SU-DHL-6 (cell line): ENCODE measurements around the gene HOXC13.

Experiments used
- H2AFZ ChIP-seq: fragments of 200-600 bp; sonication (generic); 2 replicates; pipeline ENCODE4 v1.6.1; 2014; ENCODE audit warnings: low read depth, mild to moderate bottlenecking, moderate library complexity, mixed read lengths, antibody characterized with exemption, low read length; ENCODE audit not compliant: severe bottlenecking
- H3F3A ChIP-seq: fragments of 200-600 bp; shearing (Covaris generic); 2 replicates; pipeline ENCODE4 v1.6.0; 2016; ENCODE audit warnings: antibody characterized with exemption, mild to moderate bottlenecking; ENCODE audit not compliant: insufficient read depth
- H3K27ac ChIP-seq: fragments of 200-600 bp; sonication (generic); 2 replicates; pipeline ENCODE4 v1.5.1; 2016; ENCODE audit warnings: low read depth, mild to moderate bottlenecking, low read length, moderate library complexity, mixed read lengths
- H3K27me3 ChIP-seq: fragments of 200-600 bp; sonication (generic), shearing (Covaris generic); 2 replicates; pipeline ENCODE4 v1.6.0; 2014; ENCODE audit warnings: mild to moderate bottlenecking, low read length
- H3K36me3 ChIP-seq: fragments of 200-600 bp; sonication (generic); 2 replicates; pipeline ENCODE4 v1.6.1; 2014; ENCODE audit warnings: mild to moderate bottlenecking, low read length, mixed read lengths
- H3K4me2 ChIP-seq: fragments of 300-600, 200-600 bp; shearing (Covaris generic), sonication (generic); 2 replicates; pipeline ENCODE4 v1.6.0; 2014; ENCODE audit warnings: low read length, low read depth, mild to moderate bottlenecking; ENCODE audit not compliant: poor library complexity, severe bottlenecking
- H3K4me3 ChIP-seq: fragments of 200-600 bp; sonication (generic); 2 replicates; pipeline ENCODE4 v1.5.1; 2014; ENCODE audit warnings: antibody characterized with exemption, low read length, mild to moderate bottlenecking, mixed read lengths; ENCODE audit not compliant: insufficient read depth, poor library complexity, severe bottlenecking
- H3K79me2 ChIP-seq: fragments of 200-600 bp; sonication (generic); 2 replicates; pipeline ENCODE4 v1.6.1; 2014; ENCODE audit warnings: mild to moderate bottlenecking, low read length, moderate library complexity; ENCODE audit not compliant: insufficient read depth
- H3K9ac ChIP-seq: fragments of 200-600 bp; sonication (generic); 2 replicates; pipeline ENCODE4 v1.7.0; 2014; ENCODE audit warnings: mild to moderate bottlenecking, low read length
- H3K9me2 ChIP-seq: fragments of 200-600 bp; sonication (generic); replicated peaks from 2 replicates; pipeline ENCODE4 v1.6.1; 2014; ENCODE audit warnings: low read length; ENCODE audit not compliant: insufficient read depth
- H3K9me3 ChIP-seq: fragments of 200-600 bp; sonication (generic); 2 replicates; pipeline ENCODE4 v1.6.1; 2014; ENCODE audit warnings: low read length, mixed read lengths; ENCODE audit not compliant: insufficient read depth
- H4K20me1 ChIP-seq: fragments of 200-600 bp; sonication (generic); 2 replicates; pipeline ENCODE4 v1.6.1; 2014; ENCODE audit warnings: low read depth, mild to moderate bottlenecking, antibody characterized with exemption, low read length, moderate library complexity, mixed read lengths
- CTCF ChIP-seq: fragments of 200-600 bp; sonication (generic); IDR thresholded peaks from one replicate; pipeline ENCODE4 v1.5.1; 2017; ENCODE audit warnings: antibody characterized with exemption, mild to moderate bottlenecking, low read length, moderate library complexity; ENCODE audit not compliant: insufficient read depth, poor library complexity, severe bottlenecking
- EZH2phosphoT487 ChIP-seq: fragments of 200-600 bp; sonication (generic), shearing (Covaris generic); conservative IDR thresholded peaks from 2 replicates; pipeline ENCODE4 v1.6.1; 2018; ENCODE audit warnings: mild to moderate bottlenecking, antibody characterized with exemption, low read length, moderate library complexity, mixed read lengths

HOXC13 gene

GRCh38 chr12:53992377-53992889 lies 53.8 kb downstream of the HOXC13 start:
- no peaks in the 10 kb centered on the region for H3K79me2 ChIP-seq
- no peak overlapping the region for H3K4me3 ChIP-seq
- no peaks in the 10 kb centered on the region for H3K9me3 ChIP-seq
- no peaks in the 10 kb centered on the region for H3K27me3 ChIP-seq
- no peak overlapping the region for H3K27ac ChIP-seq
- no peaks in the 10 kb centered on the region for H4K20me1 ChIP-seq
- no peak overlapping the region for H2AFZ ChIP-seq
- no peaks in the 10 kb centered on the region for H3F3A ChIP-seq
- no peaks in the 10 kb centered on the region for H3K36me3 ChIP-seq
- no peak overlapping the region for H3K4me2 ChIP-seq
- no peak overlapping the region for H3K9ac ChIP-seq
- H3K9me2 ChIP-seq, result no peaks in the 10 kb centered on the region
- TF ChIP-seq CTCF (no peak), EZH2phosphoT487 (no peak)

DNA sequence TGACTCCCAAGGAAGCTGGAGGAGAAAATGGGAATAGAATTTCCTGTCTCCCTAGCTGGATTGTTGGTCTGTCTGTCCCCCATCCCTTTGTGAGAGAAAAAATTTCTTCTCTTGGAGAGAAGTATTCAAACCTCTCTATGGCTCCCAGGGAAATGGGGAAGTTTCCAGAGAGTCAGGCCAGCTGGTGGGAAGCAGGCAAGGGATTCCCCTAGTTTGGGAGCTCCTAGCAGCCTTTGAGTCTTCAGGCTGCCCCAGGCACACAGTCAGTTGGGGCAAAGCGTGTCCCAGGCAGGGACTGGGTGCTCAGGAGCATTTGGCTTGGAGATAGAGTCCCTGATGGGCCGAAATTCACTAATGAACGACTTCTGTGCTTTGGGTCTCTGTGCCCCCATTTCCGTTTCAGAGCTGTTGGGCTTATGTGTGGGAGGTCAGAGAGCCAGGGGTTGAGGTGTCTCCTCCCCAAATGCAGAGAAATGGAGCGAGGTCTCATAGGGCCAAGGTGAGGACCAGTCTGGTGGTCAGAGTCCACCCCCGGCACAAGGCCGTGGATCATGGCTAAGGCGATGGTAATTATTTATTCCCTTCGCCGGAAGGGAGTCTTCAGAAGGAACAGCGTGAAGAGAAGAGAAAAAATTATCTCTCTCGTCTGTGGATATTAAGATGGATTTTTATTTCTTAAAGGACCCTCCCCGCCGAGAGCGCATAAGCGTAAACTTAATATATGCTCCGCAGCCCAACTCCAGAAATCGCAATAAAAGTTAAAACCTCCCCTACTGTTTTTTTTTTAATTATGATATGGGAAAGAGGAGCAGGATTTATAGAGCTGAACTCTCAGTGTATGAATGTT lies 54.8 kb downstream of the HOXC13 start:
- Histone ChIP-seq H3K9me2 (no peaks in the 10 kb centered on the region), H2AFZ (no peak overlapping the region), H3K36me3 (no peaks in the 10 kb centered on the region), H3F3A (no peaks in the 10 kb centered on the region), H3K27ac (no peak overlapping the region), H3K4me3 (no peak overlapping the region), H3K27me3 (no peaks in the 10 kb centered on the region), H4K20me1 (no peaks in the 10 kb centered on the region), H3K79me2 (no peaks in the 10 kb centered on the region), H3K9ac (no peak overlapping the region), H3K4me2 (no peak overlapping the region), H3K9me3 (no peaks in the 10 kb centered on the region)
- TF ChIP-seq EZH2phosphoT487 (no peak), CTCF (no peak)

GRCh38 chr12:53994009-53994263 lies 55.3 kb downstream of the HOXC13 start:
- Histone ChIP-seq H3K79me2 (no peaks in the 10 kb centered on the region), H3K9me2 (no peaks in the 10 kb centered on the region), H3K9ac (no peak overlapping the region), H3K36me3 (no peaks in the 10 kb centered on the region), H3K9me3 (no peaks in the 10 kb centered on the region), H2AFZ (no peak overlapping the region), H3F3A (no peaks in the 10 kb centered on the region), H3K27me3 (no peaks in the 10 kb centered on the region), H3K27ac (no peak overlapping the region), H4K20me1 (no peaks in the 10 kb centered on the region), H3K4me2 (no peak overlapping the region), H3K4me3 (no peak overlapping the region)
- TF ChIP-seq EZH2phosphoT487, result no peak
- TF ChIP-seq CTCF, result no peak
